GM13977 (cell line): ENCODE data around the gene AGBL4.

Experiments used
- DNase-seq: peaks from one replicate; pipeline ENCODE4 v3.0.0; 2012; ENCODE audit warnings: low spot score
- CTCF ChIP-seq: IDR thresholded peaks from 2 replicates; pipeline ENCODE4 v1.5.1; 2012; ENCODE audit warnings: mild to moderate bottlenecking, control low read depth; ENCODE audit not compliant: insufficient read depth; ENCODE audit errors: extremely low read depth, missing control alignments
- in situ Hi-C: fragments of 300-500 bp; cut with MboI; formaldehyde crosslinking; loops from one replicate; pipeline ENCODE4 v1.12.0; 2022; ENCODE audit warnings: low sequenced_read_pairs, low pct_unique_long_range_greater_than_20kb, mixed read lengths, inconsistent platforms; ENCODE audit not compliant: unreplicated experiment

Gene AGBL4

GRCh38 chr1:48560577-48560976 lies 1463.2 kb downstream of the AGBL4 start:
- in situ Hi-C loops = no loop called here
- TF ChIP-seq CTCF = no peak
- no peak for DNase-seq

- in situ Hi-C loops = no loop called here
- DNase-seq = no peak
- TF ChIP-seq CTCF = no peak
Measured at GRCh38 chr1:48560116-48560515, 1463.6 kb downstream of the AGBL4 start.

GRCh38 chr1:48558366-48558765 lies 1465.4 kb downstream of the AGBL4 start:
- DNase-seq = no peak
- in situ Hi-C loops = no loop called here
- no peak for TF ChIP-seq CTCF

- no peak for TF ChIP-seq CTCF
- no peak for DNase-seq
- in situ Hi-C loops = no loop called here
Measured at GRCh38 chr1:48556186-48556850, 1467.4 kb downstream of the AGBL4 start.

GRCh38 chr1:48555271-48555670 lies 1468.5 kb downstream of the AGBL4 start:
- TF ChIP-seq CTCF = no peak
- in situ Hi-C loops = no loop called here

GRCh38 chr1:48552903-48553606 lies 1470.7 kb downstream of the AGBL4 start:
- no peak for TF ChIP-seq CTCF
- DNase-seq = no peak
- in situ Hi-C loops = no loop called here

More at GRCh38 chr1:48555271-48555670, 1468.5 kb downstream of the AGBL4 start:
- DNase-seq = no peak
